Activated naive CD8-positive, alpha-beta T cell (primary cell): ENCODE results near the gene TMBIM4.

Experiments
- H3K27ac Mint-ChIP-seq: one replicate; pipeline ENCODE4 v1.8.0; 2021; ENCODE audit warnings: mixed read lengths
- H3K27me3 Mint-ChIP-seq: one replicate; pipeline ENCODE4 v1.8.0; 2021; ENCODE audit warnings: mixed read lengths
- H3K36me3 Mint-ChIP-seq: one replicate; pipeline ENCODE4 v1.8.0; 2021; ENCODE audit warnings: mixed read lengths
- H3K4me1 Mint-ChIP-seq: one replicate; pipeline ENCODE4 v1.8.0; 2021; ENCODE audit warnings: low read depth, mixed read lengths
- H3K4me3 Mint-ChIP-seq: one replicate; pipeline ENCODE4 v1.8.0; 2021; ENCODE audit warnings: mild to moderate bottlenecking, mixed read lengths
- H3K9me3 Mint-ChIP-seq: one replicate; pipeline ENCODE4 v1.8.0; 2021; ENCODE audit warnings: low read depth, mixed read lengths

The TMBIM4 gene

GRCh38 chr12:66108386-66108785 is 61.4 kb downstream of the TMBIM4 start:
- no peak overlapping the region for H3K4me3 Mint-ChIP-seq

GRCh38 chr12:66107451-66107915 is 62.3 kb downstream of the TMBIM4 start:
- Mint-ChIP-seq H3K4me3 (no peak overlapping the region), H3K4me1 (no peaks in the 10 kb centered on the region), H3K9me3 (no peaks in the 10 kb centered on the region), H3K27me3 (peaks cover 4% of the 10 kb centered on the region), H3K36me3 (no peaks in the 10 kb centered on the region), H3K27ac (no peak overlapping the region)

More at GRCh38 chr12:66108386-66108785, 61.4 kb downstream of the TMBIM4 start:
- Mint-ChIP-seq H3K9me3 (no peaks in the 10 kb centered on the region), H3K27me3 (no peaks in the 10 kb centered on the region), H3K27ac (no peak overlapping the region), H3K4me1 (no peaks in the 10 kb centered on the region), H3K36me3 (no peaks in the 10 kb centered on the region)

GRCh38 chr12:66103016-66103913 is 66.5 kb downstream of the TMBIM4 start:
- Mint-ChIP-seq H3K27me3 (peaks cover 14% of the 10 kb centered on the region), H3K4me1 (no peaks in the 10 kb centered on the region), H3K4me3 (no peak overlapping the region), H3K36me3 (no peaks in the 10 kb centered on the region), H3K27ac (no peak overlapping the region), H3K9me3 (peaks cover 5% of the 10 kb centered on the region)

- H3K36me3 Mint-ChIP-seq, result no peaks in the 10 kb centered on the region
- H3K4me1 Mint-ChIP-seq, result no peaks in the 10 kb centered on the region
- peaks cover 14% of the 10 kb centered on the region for H3K27me3 Mint-ChIP-seq
- no peaks in the 10 kb centered on the region for H3K9me3 Mint-ChIP-seq
- no peak overlapping the region for H3K4me3 Mint-ChIP-seq
- H3K27ac Mint-ChIP-seq, result no peak overlapping the region
These were observed 77.1 kb downstream of the TMBIM4 start for GRCh38 chr12:66092559-66093269.

- Mint-ChIP-seq H3K27me3 (peaks cover 23% of the 10 kb centered on the region), H3K36me3 (no peaks in the 10 kb centered on the region), H3K4me1 (no peaks in the 10 kb centered on the region), H3K27ac (no peak overlapping the region), H3K9me3 (no peaks in the 10 kb centered on the region), H3K4me3 (no peak overlapping the region)
These were observed 79.6 kb downstream of the TMBIM4 start for GRCh38 chr12:66090157-66090556.

GRCh38 chr12:66087365-66087943 is 82.3 kb downstream of the TMBIM4 start:
- no peak overlapping the region for H3K27ac Mint-ChIP-seq
- no peaks in the 10 kb centered on the region for H3K36me3 Mint-ChIP-seq
- peaks cover 21% of the 10 kb centered on the region for H3K27me3 Mint-ChIP-seq
- H3K9me3 Mint-ChIP-seq, result peaks cover 3% of the 10 kb centered on the region
- no peak overlapping the region for H3K4me3 Mint-ChIP-seq
- H3K4me1 Mint-ChIP-seq, result no peaks in the 10 kb centered on the region

- peaks cover 21% of the 10 kb centered on the region for H3K27me3 Mint-ChIP-seq
- no peak overlapping the region for H3K27ac Mint-ChIP-seq
- peaks cover 3% of the 10 kb centered on the region for H3K9me3 Mint-ChIP-seq
- H3K4me3 Mint-ChIP-seq, result no peak overlapping the region
- no peaks in the 10 kb centered on the region for H3K4me1 Mint-ChIP-seq
- H3K36me3 Mint-ChIP-seq, result no peaks in the 10 kb centered on the region
These were observed 83.8 kb downstream of the TMBIM4 start for GRCh38 chr12:66085998-66086397.
